GM12878 (cell line): Measurements from ENCODE around the gene DLGAP5. TPM values are rescaled to one million over a fixed set of nuclear protein-coding genes. Genes with fewer than 3 reads are reported as not detected.

ENCODE experiments used
- ATAC-seq: fragments of 200-7000 bp; cut with Tn5 transposase; 3 replicates; pipeline ENCODE4 v1.9.1; 2020; ENCODE audit warnings: mild to moderate bottlenecking, moderate library complexity
- BruUV-seq: library from RNA; stranded (reverse); fragments of 400-500 nt; replicated peaks from 2 replicates; lab custom pipeline; 2021; lab: Mats Ljungman, UMichigan
- CTCF ChIA-PET: fragments of 300-600 bp; sonication (Branson Sonifier 250); formaldehyde crosslinking; extraction: SDS; loops from one replicate; lab custom pipeline; 2021; ENCODE audit warnings: inconsistent platforms; lab: Yijun Ruan, JAX
- POLR2A ChIA-PET: fragments of 350-600 bp; formaldehyde crosslinking; extraction: SDS; loops from one replicate; lab custom pipeline; 2021; ENCODE audit warnings: inconsistent platforms; lab: Charles Lee
- RAD21 ChIA-PET: fragments of 300-600 bp; sonication (Branson Sonifier 250); formaldehyde crosslinking; loops from one replicate; lab custom pipeline; 2023; ENCODE audit warnings: antibody characterized with exemption; ENCODE audit not compliant: unreplicated experiment; lab: Charles Lee
- SMC1A ChIA-PET: fragments of 300-600 bp; sonication (Branson Sonifier 250); formaldehyde crosslinking; loops from one replicate; lab custom pipeline; 2023; ENCODE audit not compliant: unreplicated experiment, uncharacterized antibody; lab: Charles Lee
- DNase-seq: peaks from one replicate; pipeline ENCODE4 v3.0.0-alpha.2; 2011; ENCODE audit warnings: low read depth, low spot score
- FAIRE-seq: peaks from 3 replicates; lab custom pipeline; 2011; peaks lifted over from hg19 to GRCh38; lab: Jason Lieb, UNC
- H2AFZ ChIP-seq: 2 replicates; pipeline ENCODE4 v1.6.0; 2011; ENCODE audit warnings: low read depth, low read length, control low read depth; ENCODE audit not compliant: control insufficient read depth
- H3K27ac ChIP-seq: 2 replicates; pipeline ENCODE4 v1.5.1; 2011; ENCODE audit warnings: control low read depth; ENCODE audit not compliant: control insufficient read depth, insufficient read depth
- H3K27me3 ChIP-seq, 2 experiments: replicated peaks in 1 of 2; 2 replicates each; pipeline versions ENCODE4 v1.6.0 to v1.6.1; 2011; ENCODE audit warnings: low read length in 1 of 2; ENCODE audit not compliant: control insufficient read depth in 2 of 2, insufficient read depth in 2 of 2
- H3K36me3 ChIP-seq, 2 experiments: 2 replicates each; pipeline ENCODE4 v1.5.1; 2011; ENCODE audit warnings: low read length in 1 of 2; ENCODE audit not compliant: control insufficient read depth in 2 of 2, insufficient read depth in 2 of 2
- H3K4me1 ChIP-seq: 2 replicates; pipeline ENCODE4 v1.6.1; 2011; ENCODE audit warnings: mild to moderate bottlenecking, low read length, moderate library complexity, mixed read lengths; ENCODE audit not compliant: control insufficient read depth, insufficient read depth
- H3K4me2 ChIP-seq: 2 replicates; pipeline ENCODE4 v1.6.0; 2011; ENCODE audit warnings: control low read depth; ENCODE audit not compliant: control insufficient read depth, insufficient read depth
- H3K4me3 ChIP-seq: fragments of 200-600 bp; sonication (generic); 2 replicates; pipeline ENCODE4 v1.5.1; 2016
- H3K79me2 ChIP-seq: 2 replicates; pipeline ENCODE4 v1.6.0; 2011; ENCODE audit warnings: low read length; ENCODE audit not compliant: control insufficient read depth, insufficient read depth
- H3K9ac ChIP-seq: 2 replicates; pipeline ENCODE4 v1.8.0; 2011; ENCODE audit warnings: low read length, control low read depth, mixed read lengths; ENCODE audit not compliant: control insufficient read depth, insufficient read depth
- H3K9me3 ChIP-seq: replicated peaks from 3 replicates; pipeline ENCODE4 v1.5.1; 2011; ENCODE audit warnings: mild to moderate bottlenecking, low read length; ENCODE audit not compliant: control insufficient read depth, insufficient read depth
- H4K20me1 ChIP-seq: 2 replicates; pipeline ENCODE4 v1.6.0; 2011; ENCODE audit not compliant: control insufficient read depth, insufficient read depth
- CREM ChIP-seq: IDR thresholded peaks from 2 replicates; pipeline ENCODE4 v1.6.1; 2014; ENCODE audit warnings: antibody characterized with exemption, low read depth
- EP300 ChIP-seq, 2 experiments: fragments of 150-350 bp in 1 of 2; IDR thresholded peaks; 2 replicates each; pipeline ENCODE4 v1.6.1; 2011 to 2012; ENCODE audit warnings: low read depth in 2 of 2, low read length in 2 of 2, borderline replicate concordance in 1 of 2, improper control_type of control experiment in 1 of 2, inconsistent platforms in 1 of 2; ENCODE audit not compliant: control insufficient read depth in 1 of 2
- MYB ChIP-seq: fragments of 150-350 bp; IDR thresholded peaks from 2 replicates; pipeline ENCODE4 v1.6.1; 2014; ENCODE audit warnings: mild to moderate bottlenecking, low read depth, low read length, borderline replicate concordance
- NKRF ChIP-seq: fragments of 450-650 bp; conservative IDR thresholded peaks from 2 replicates; pipeline ENCODE4 v1.6.1; 2017; ENCODE audit warnings: mild to moderate bottlenecking, moderate library complexity
- SKIL ChIP-seq: fragments of 450-650 bp; IDR thresholded peaks from 2 replicates; pipeline ENCODE4 v1.6.1; 2017; ENCODE audit warnings: mild to moderate bottlenecking, low read depth, inconsistent platforms; ENCODE audit not compliant: poor library complexity, severe bottlenecking
- SMAD5 ChIP-seq: IDR thresholded peaks from 2 replicates; pipeline ENCODE4 v1.6.1; 2016; ENCODE audit warnings: antibody characterized with exemption, low read depth
- WGBS: methylation state at CpG from one replicate; pipeline ENCODE4 v1.1.6; 2016; ENCODE audit warnings: low lambda C conversion rate; ENCODE audit not compliant: insufficient replicate concordance, insufficient coverage; ENCODE audit errors: missing lambda C conversion rate; 5-methylcytosine and 5-hydroxymethylcytosine counted together
- in situ Hi-C: fragments of 300-500 bp; cut with MboI; formaldehyde crosslinking; loops from 9 replicates; pipeline ENCODE4 v1.14.3; 2018; ENCODE audit warnings: mixed read lengths
- intact Hi-C: fragments of 100-400 bp; cut with micrococcal nuclease; formaldehyde crosslinking; loops from one replicate; pipeline ENCODE4 v1.14.2; 2022; ENCODE audit not compliant: unreplicated experiment
- polyA plus RNA-seq, 11 experiments: library from polyadenylated mRNA; depleted of rRNA in 4 of 11; unstranded in 6 of 11; stranded (reverse) in 5 of 11; fragments of >200 nt; fragmentation: Nextera tagmentation in 4 of 11; fragmentation: Illumina TruSeq in 1 of 11; extraction: Ambion mirVana in 4 of 11; extraction: Trizol in 1 of 11; gene quantifications; 1 replicate in 1 of 11; 2 replicates in 10 of 11; pipeline versions ENCODE4 v1.2.1 to v1.2.3, GENCODE V29; 2011 to 2016; ENCODE audit warnings: inconsistent platforms in 2 of 11, missing spikeins in 2 of 11, low read depth in 1 of 11
- total RNA-seq, 4 experiments: library from RNA; depleted of rRNA in 3 of 4; stranded (reverse); fragments of >200 nt in 3 of 4; fragmentation: Illumina TruSeq in 1 of 4; extraction: Trizol in 1 of 4; gene quantifications; 2 replicates each; pipeline versions ENCODE4 v1.2.1 to v1.2.3, GENCODE V29; 2013 to 2021

Gene DLGAP5
- total and polyA plus RNA-seq, 10 of the 15 experiments (the other 5 are each of a cell fraction or from before 2014, with no cell fraction given) = 40.9 to 106 (median 67.6) TPM

- intact Hi-C loops = no loop called here
- DNase-seq = no peak
- ChIA-PET CTCF (interaction anchor here (0.7 to 4.6 kb wide), 9 partner anchors 14 to 114 kb away, joined by 3 to 44 read pairs (median 4); partner anchors contain the start of gene MAPK1IP1L), SMC1A (interaction anchor here (0.7 to 6.7 kb wide), 9 partner anchors 9 to 106 kb away, joined by 3 to 93 read pairs (median 6); partner anchors contain the start of gene MAPK1IP1L)
- H3K4me2 ChIP-seq = no peak overlapping the region
- H4K20me1 ChIP-seq = no peaks in the 10 kb centered on the region
- TF ChIP-seq EP300 (IDR thresholded peaks at IDR 0.05; ENCODE audit: borderline replicate concordance in 1 of 2, control insufficient read depth in 1 of 2, low read depth in 2 of 2, low read length in 2 of 2) (no peak), SMAD5 (no peak), CREM (no peak), SKIL (no peak), MYB (no peak), NKRF (no peak)
- TF ChIP-seq, all 136 proteins: peak for 0
- in situ Hi-C loops = loop anchor here (5.0 kb wide), 1 partner anchor 65 kb away; no protein-coding TSS in a partner anchor
- Histone ChIP-seq H3K79me2 (no peaks in the 10 kb centered on the region), H3K4me1 (no peaks in the 10 kb centered on the region), H3K9ac (no peak overlapping the region), H3K27ac (no peak overlapping the region), H3K27me3 (no peaks in the 10 kb centered on the region), H3K36me3 (peaks cover 2 to 31% of the 10 kb centered on the region in 2 experiments), H3K9me3 (no peaks in the 10 kb centered on the region), H3K4me3 (no peak overlapping the region), H2AFZ (no peak overlapping the region)
- ChIA-PET RAD21 (interaction anchor here (6.3 kb wide), 1 partner anchor 66 kb away, joined by 95 read pairs; no protein-coding TSS in a partner anchor), POLR2A (interaction anchor here (0.5 to 1.1 kb wide), 2 partner anchors 27 to 118 kb away, joined by 3 to 11 read pairs; no protein-coding TSS in a partner anchor)
- no peak for FAIRE-seq
- no TSS peak for BruUV-seq
- no peak for ATAC-seq
- WGBS = 4% methylated on average over 1 of the region's 1 CpG
Observed at GRCh38 chr14:55157080-55157479, 34.3 kb downstream of the DLGAP5 start.
